Measurements from ENCODE around the gene ATP6V0C.
"Not testable (repeated sequence)": the region's sequence is repeated elsewhere in the genome, so short reads cannot be mapped to it uniquely, and the experiment has no call there.

The ATP6V0C gene

DNA sequence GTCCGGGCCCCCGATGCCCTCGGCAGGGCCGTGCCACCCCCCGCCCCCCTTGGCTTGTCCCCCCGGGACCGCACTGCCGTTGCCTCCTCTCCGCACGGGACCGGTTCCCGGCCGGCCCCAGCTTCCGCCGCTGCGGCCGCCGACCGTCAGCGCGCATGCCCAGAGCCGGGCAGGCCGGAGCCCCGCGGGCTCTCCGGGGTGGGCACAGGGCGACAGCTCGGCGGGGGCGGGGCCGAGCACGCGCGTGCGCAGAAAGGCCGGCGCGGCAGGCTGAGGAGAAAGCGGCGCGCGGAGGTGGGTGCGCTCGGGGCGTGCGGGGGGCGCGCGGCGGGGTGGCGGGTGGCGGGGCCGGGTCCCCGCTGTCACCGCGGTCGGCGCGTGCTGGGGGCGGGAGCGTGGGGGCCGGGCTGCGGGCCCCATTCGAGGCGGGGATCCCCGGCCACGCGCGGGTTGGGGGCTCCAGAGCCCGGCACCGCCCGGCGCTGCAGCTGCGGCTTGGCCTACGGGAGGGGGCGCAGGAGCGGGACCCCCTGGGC lies 38.8 kb upstream of the ATP6V0C start, which contains the start of gene TBC1D24:
Gene TBC1D24, plus strand, starts transcription at position 251 of the 536 bp plus-strand sequence. CDS start 21,022 bp downstream, outside the sequence.
- peak; percentile 77 for DNase-seq (ENCODE audit: low read depth)

DNA sequence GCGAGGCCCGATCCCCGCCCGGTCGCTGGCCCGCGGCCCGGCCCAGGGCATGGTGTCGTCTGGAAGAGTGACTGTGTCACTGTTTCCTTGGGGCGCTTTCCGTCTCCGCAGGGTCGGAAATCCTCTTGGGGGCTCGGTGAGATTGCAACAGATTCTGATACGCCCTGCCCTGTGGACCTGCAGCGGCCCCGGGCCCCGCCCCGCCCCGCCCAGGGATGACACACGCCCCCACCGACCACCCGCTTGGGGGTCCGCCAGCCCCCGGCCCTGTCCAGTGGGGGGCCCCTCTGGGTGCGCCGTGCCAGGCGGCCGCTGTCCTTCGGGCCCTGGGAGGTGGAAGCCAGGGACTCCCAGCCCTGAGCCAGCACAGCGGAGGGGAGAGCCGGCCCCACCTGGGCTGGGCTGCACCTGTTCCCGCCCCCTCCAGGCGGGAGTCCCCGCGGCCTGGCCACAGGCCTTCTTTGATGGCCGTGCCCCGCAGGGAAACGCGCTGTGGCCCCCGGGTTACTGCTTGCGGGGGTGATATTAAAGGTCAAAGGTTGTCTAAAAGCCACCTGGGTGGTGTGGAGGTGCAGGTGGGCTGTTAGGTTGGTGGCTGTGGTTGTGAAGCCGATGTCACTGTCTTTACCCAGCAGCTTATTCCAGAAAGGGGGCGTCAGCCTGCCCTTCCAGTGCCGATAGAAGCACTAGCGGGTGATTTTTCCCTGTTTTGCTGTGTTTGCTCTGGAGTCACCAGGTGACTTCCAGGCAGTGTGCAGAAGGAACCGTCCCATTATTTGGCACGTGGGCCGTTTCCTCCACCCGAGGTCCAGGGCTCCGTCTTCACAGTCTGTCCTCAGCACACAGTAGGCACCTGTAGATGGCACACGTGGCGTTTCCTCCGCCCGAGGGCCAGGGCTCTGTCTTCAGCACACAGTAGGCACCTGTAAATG lies 38.1 kb upstream of the ATP6V0C start:
- no peak for DNase-seq (ENCODE audit: low read depth)

DNA sequence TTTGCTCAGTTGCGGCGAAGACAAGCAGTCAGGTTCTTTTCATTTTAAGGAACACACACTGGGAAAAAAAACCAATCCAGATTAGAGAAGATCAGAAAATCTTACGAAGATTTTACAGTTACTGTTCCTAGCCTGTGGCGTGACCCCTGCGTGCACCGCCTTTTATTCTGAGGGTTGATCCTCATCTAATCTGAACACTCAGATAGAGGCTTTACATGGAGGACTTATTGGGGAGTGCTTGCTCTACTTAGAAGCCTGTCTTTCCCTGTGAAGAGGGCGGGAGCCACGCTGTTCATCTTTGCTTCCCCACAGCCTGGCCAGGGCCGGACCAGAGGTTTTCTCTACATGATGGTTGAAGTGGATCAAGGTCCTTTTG lies 37.4 kb upstream of the ATP6V0C start:
- DNase-seq (ENCODE audit: low read depth): no peak

DNA sequence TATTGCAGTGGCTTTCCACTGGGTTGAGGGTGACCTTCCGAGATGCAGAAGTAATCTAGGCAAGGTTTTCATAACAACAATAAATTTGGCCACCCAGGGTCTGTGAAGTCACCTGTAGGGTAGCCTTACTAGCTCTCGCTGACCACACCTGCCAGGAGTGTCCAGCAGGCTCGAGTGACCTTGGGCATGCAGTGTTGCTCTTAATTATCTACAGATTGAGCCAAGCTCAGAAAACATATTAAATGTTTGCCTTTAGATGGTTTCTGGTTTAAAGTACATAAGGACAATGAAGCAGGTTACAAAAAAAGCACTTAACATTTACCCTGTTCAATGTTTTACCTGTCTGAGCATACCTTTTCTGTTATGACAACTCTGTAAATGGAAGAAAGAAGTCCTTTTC lies 37.0 kb upstream of the ATP6V0C start:
- no peak for DNase-seq (ENCODE audit: low read depth)

DNA sequence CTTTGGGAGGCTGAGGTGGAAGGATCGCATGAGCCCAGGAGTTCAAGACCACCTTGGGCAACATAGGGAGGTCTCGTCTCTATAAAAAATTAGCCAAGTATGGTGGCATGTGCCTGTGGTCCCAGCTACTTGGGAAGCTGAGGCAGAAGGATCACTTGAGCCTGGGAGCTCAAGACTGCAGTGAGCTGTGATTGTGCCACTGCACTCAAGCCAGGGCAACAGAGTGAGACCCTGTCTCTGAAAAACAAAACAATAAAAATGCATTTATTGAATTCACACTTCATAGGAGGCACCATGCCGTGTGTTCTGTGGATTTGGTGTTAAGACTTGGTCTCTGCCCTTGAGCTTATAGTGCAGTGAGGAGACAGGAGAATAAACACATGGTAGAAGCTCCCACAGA lies 36.4 kb upstream of the ATP6V0C start:
- no peak for DNase-seq (ENCODE audit: low read depth)

DNA sequence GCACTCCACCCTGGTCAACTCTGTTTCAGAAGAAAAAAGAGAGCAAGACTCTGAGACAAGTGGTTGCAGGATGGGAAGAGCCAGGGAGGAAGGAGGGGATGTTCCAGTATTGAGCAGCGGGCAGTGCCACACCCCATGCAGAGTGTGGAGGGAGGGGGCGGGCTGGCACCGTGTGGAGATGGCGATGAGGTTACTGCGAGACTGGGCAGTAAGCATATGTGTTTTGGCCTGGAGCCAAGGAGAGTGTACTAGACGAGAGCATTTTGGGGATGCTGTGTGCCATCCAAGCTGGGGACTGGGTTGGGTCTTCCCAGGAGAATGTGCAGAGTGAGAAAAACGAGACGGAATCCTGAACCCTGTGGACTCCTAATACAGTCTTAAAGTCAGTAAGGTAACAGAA lies 35.5 kb upstream of the ATP6V0C start:
- no peak for DNase-seq (ENCODE audit: low read depth)

DNA sequence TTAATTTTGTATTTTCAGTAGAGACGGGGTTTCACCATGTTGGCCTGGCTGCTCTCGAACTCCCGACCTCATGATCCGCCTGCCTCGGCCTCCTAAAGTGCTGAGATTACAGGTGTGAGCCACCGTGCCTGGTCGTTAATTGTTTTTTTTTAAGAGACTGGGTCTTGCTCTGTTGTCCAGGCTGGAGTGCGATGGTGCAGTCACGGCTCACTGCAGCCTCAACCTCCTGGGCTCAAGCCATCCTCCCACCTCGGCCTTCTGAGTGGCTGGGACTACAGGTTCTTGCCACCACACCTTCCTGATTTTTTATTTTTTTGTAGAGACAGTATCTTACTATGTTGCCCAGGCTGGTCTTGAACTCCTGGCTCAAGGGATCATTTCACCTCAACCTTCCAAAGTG lies 33.8 kb upstream of the ATP6V0C start:
- DNase-seq (ENCODE audit: low read depth): not testable (repeated sequence)

DNA sequence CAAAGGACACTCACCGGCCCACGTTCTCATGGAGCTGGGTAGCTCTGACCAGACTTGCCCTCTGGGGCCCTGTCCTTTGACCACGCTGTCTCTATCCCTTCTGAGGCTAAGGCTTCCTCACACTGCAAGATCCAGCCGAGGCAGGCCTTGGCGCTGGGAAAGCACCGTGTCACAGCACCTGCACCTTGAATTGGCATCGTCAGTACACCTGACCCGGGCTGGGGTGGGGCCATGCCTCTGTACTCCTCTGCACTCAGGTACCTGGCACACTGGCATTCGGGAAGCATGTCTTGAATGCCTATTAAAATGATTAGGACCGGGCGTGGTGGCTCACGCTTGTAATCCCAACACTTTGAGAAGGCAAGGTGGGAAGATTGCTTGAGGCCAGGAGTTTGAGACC lies 32.8 kb upstream of the ATP6V0C start:
- no peak for DNase-seq (ENCODE audit: low read depth)

DNA sequence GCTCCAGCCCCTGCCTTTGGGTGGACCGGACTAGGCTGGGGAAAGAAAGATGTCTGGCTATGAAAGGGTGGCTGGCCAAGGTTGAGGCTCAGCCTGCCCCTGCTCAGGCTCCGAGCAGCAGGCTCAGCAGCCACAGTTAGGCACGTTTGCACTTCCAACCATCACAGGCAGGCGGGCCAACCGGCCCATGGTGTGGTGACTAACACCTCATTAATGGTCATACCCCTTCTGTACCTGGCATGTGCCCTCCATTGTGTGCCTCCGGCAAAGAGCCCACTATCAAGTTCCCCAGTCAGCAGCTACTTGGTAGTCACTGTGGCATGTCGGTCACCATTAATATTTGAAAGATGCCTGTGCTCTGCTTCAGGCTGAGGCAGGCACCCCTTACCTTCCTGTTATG lies 32.1 kb upstream of the ATP6V0C start:
- DNase-seq (ENCODE audit: low read depth): no peak

DNA sequence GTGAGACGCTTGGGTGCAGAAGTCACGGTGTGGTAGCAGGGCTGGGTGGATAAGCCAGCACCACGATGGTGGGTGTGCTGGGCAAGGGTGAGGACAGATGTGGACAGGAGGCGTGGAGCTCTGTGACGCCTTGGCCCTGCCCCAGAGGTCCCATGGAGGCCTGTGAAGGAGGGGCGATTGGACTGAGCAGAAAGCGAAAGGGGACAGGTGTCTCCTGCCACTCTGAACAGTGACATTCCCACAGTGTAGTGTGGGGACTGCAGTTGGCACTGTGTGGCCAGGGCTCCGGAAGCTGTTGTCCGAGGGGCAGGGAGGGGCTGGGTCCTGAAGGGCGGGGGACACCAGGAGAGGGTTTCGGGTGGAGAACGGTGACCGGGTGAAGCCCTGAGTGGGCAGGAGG lies 31.5 kb upstream of the ATP6V0C start:
- no peak for DNase-seq (ENCODE audit: low read depth)

DNA sequence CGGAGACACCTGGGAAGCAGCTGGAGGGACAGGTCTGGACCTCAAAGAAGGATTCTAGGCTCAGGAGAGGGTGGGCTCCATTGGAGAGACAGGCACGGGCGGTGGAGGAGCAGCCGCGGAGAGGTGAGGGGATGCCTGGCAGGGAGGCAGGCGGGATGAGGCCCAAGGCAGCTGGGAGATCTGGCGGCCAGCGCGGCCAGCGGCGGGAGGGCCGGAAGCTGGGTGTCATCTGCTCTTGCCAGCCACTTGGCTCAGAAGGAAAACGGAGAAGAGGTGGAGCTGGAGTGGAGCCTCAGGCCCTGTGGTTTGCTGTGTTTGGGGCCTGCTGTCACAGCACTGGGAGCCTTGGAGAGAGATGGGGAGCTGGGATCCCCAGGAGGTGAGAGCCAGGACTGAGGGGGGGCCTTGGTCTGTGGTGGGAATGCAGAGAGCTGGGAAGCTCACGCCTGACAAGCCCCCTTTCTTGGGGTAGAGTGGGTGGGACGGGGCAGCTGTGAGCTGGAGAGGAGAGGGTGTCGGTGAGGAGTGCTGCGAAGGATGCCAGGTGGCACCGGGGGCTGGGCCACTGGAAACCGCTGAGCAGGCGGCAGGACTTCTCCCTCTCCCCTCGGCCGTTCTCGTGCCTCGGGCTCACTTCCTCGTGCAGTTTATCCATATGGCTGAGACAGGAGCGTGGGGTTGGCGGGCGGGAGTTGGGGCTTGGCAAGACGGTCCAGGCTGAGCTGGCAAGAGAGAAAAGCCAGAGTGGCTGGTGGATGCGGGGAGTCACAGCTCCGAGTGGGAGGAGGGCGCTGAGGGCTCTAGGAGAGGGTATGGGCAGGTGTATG lies 30.8 kb upstream of the ATP6V0C start:
- DNase-seq (ENCODE audit: low read depth): no peak

DNA sequence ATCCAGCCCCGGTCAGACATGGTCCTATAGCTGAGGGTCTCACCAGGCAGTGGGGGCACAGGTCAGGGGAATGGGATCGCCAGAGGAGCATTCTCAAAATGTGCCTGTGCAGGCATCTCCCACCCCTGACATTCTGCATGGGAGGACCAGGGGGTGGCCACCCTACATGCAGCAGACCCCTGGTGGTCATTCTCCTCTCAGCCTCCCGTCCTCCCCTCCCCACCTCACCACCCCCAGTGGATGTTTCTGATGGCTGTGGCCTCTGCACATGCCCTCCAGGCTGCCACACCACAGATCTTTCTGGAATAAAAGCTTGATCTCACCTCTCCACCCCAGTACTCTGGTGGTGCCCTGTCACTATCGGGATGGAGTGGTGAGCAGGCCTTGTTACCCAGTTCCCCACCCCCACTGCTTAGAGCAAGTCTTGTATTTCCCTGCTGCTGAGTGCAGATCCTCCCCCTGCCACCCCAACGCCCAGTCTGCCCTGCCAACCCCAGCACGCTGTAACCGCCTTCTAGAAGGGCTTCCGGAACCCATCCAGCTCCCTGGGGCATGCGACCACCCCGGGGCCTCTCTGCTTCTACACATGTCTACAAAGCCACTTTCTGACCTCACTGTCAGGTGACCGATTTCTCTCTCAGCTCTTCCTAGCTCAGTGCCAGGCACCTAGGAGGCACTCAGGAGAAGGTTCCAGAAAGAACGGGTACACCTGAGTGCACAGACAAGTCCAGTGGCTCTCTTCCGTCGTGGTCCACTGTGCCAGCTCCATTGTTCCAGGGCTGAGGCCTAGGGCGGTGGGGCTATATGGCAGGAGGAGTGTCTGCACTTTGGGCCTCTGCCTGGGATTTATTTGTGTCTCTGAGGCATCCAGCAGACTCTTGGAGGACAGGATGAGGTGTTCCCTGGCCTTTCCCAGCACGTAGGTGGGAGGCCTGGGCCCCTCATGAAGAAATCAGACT lies 29.5 kb upstream of the ATP6V0C start:
- no peak for DNase-seq (ENCODE audit: low read depth)

DNA sequence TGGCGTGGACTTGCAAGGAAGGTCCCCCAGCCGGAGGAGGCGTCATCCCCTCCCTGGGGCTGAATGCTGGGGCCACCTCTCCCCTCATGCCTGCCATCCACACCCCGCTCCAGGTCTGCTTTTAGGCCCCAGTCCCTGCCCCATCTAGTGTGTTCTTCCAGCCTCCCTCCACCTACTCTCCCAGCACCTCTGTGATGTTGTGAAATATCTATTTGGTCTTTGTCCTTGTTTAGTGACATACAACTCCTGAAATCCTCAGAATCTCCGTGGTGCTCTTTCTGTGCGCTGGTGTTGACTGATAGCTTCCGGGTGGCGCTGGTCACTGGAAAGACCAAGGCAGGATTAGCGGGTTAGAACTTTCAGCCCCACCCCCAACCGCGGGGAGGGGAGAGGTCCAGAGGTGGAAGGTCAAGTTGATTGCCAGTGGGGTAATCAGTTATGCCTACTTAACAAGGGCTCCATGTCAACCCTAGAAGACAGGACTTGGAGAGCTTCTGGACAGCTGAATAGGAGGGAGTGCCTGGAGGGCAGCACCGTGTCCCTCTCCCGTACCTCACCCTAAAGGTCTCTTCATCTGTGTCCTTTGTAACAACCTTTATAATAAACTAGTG lies 28.7 kb upstream of the ATP6V0C start:
- DNase-seq (ENCODE audit: low read depth): no peak

DNA sequence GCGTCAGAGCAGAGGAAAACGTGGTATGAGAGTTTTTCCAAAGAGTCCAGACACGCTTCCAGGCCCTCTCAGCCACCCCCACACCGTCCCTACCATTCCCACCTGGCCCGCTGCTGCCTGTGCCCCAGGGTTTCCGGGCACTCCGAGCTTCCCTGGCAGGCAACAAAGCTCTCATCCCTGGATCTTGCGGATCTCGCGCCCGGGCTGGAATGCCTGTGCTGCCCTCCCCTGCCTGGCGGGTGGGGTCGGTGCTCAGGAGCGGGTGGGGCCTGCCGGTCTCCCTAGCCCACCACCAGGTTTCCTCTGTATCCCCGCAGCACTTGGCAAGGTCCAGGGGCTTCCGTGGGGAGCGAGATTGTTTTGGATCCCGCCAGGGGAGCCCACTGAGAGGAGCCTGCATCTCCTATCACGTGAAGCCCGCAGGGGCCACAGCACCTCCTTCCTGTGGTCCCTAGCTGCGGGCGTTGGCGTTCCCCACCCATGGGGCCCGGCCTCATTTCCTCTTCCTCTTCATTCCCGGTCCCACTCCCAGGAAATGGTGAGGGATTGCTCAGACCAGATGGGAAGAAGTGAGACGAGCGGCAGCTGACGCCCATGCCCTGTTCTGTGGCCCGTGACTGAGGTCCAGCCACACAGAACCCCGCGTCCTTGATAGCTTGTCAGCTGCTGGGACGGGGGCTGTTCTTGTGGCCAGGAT lies 27.8 kb upstream of the ATP6V0C start:
- DNase-seq (ENCODE audit: low read depth): no peak

DNA sequence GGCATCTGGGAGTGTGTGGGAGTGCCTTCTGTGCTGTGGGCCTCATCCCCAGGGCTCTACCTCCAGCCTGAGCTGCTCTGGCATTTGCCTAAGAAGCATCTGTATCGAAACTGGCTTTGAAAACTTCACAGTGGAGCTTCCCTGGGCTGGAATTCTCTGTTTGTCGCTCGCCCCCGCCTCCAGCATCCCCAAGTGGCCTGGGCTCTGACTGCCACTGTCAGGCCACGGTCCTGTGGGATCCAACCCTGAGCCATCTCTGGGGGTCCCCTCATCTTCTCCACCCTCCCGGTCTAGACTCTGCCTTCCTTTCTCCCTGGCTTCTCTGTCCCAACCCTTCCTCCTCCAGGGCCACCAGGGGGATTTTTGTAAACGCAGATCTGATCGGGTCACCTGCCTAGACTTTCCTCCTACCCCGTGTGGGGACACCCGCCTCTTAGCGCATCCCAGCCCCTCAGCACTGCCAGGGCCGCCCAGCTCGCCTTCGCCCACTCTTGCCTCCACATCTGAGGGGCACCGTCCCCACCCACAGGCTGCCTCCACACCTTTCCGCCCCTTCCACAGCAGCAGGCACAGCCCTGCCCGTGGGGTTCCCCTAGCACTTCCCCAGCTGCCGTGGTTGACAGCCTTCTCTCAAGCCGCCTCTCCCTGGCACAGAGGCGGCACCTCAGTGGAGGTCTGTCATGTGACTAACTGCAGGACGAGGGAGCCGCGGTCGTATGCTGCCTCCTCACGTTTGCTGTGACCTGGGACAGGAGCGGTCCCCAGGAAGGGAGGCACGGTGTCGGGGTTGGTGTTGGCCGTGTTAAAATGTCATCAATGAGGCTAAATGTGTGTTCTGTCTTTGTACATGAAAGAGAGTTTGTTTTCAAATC lies 26.9 kb upstream of the ATP6V0C start:
- peak; percentile 59 for DNase-seq (ENCODE audit: low read depth)

DNA sequence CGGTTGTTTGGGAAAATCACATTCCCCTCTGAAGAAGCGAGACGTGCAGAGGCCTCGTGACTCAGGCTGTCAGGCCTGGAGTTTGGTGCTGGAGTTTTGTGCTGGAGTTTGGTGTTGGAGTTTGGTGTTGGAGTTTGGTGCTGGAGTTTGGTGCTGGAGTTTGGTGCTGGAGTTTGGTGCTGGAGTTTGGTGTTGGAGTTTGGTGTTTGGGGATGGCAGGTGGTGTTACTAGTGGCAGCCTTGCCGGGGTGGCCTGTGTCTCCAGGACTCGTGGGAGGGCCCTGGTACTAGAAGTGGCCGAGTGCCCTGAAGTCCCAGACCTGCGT lies 26.3 kb upstream of the ATP6V0C start:
- no peak for DNase-seq (ENCODE audit: low read depth)

DNA sequence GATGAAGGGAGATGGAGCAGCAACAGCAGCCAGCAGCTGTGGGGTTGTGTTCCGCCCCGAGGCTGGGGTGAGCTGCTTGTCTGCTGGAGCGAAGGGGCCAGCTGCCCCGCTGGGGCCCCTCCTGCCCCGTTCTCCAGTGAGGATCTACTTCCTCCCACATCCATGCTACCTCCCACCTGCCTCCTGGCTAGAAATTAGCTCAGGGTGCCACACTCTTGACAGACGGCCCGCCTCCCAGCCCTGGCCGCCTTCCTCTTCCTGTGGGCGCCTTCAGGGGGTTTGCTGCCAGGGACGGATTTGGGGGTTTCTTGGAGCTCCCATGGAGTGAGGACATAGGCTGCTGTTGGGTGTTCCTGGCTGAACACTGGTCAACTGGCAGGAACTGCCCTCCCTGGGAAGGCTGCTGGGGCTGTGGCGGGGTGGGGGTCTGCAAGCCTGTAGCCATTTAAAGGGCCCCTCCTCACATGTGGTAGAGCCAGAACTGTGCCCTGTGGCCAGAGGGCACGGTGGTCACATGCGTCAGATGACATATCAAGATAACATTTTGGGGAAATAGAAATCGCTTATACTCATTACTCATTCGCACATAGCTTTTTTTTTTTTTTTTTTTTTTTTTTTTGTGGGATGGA lies 25.7 kb upstream of the ATP6V0C start:
- no peak for DNase-seq (ENCODE audit: low read depth)

DNA sequence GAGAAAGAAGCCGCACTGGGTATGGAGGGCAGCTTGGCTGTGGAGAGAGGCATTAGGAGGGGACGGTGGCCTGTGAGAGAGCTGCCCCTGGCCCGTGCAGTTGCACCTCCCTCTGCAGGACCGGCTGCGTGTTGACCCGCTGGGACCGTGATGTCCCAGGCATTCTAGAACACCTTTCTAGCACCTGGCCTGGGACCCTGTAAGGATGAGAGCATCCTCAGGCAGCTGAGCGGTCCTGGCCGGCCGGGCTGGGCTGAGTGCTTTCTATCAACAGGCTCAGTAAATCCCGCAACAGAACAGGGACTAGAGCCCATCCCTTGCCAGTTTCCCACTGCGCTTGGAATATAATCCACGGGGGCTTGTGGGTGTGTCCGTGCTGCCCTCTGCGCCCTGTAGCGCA lies 24.2 kb upstream of the ATP6V0C start:
- no peak for DNase-seq (ENCODE audit: low read depth)
